CD14-positive monocyte (primary cell): Measurements from ENCODE around the gene REG1A. TPM values are rescaled to one million over a fixed set of nuclear protein-coding genes. Genes with fewer than 3 reads are reported as not detected.

Experiments used
- DNase-seq, 3 donors: peaks; one replicate each; pipeline ENCODE4 v3.0.0-alpha.2; 2011 to 2022
- H2AFZ ChIP-seq: 2 replicates; pipeline ENCODE4 v1.6.0; 2012; ENCODE audit warnings: mild to moderate bottlenecking, low read depth, low read length, inconsistent platforms; ENCODE audit not compliant: insufficient read depth, poor library complexity, severe bottlenecking
- H3K27ac ChIP-seq, 2 donors: 1 replicate in 1 of 2; 2 replicates in 1 of 2; pipeline ENCODE4 v1.5.1; 2012 to 2013; ENCODE audit warnings: low read length in 2 of 2, control low read depth in 1 of 2, inconsistent platforms in 1 of 2, low read depth in 1 of 2, mild to moderate bottlenecking in 1 of 2
- H3K27me3 ChIP-seq, 2 donors: one replicate each; pipeline versions ENCODE4 v1.6.0 to v1.6.1; 2011 to 2013; ENCODE audit warnings: low read length in 2 of 2; ENCODE audit not compliant: control insufficient read depth in 2 of 2, insufficient read depth in 2 of 2
- H3K36me3 ChIP-seq, 2 donors: replicated peaks in 1 of 2; 1 replicate in 1 of 2; 2 replicates in 1 of 2; pipeline versions ENCODE4 v1.5.1 to v1.6.1; 2012 to 2013; ENCODE audit warnings: low read length in 2 of 2, control low read depth in 1 of 2, inconsistent platforms in 1 of 2, mild to moderate bottlenecking in 1 of 2; ENCODE audit not compliant: insufficient read depth in 2 of 2, control insufficient read depth in 1 of 2
- H3K4me1 ChIP-seq, 2 donors: 1 replicate in 1 of 2; 2 replicates in 1 of 2; pipeline versions ENCODE4 v1.5.1 to v1.6.1; 2012 to 2013; ENCODE audit warnings: low read length in 2 of 2, control low read depth in 1 of 2, inconsistent platforms in 1 of 2, mild to moderate bottlenecking in 1 of 2, moderate library complexity in 1 of 2; ENCODE audit not compliant: insufficient read depth in 2 of 2, control insufficient read depth in 1 of 2
- H3K4me2 ChIP-seq: replicated peaks from 2 replicates; pipeline ENCODE3; 2012; ENCODE audit warnings: low read length, moderate library complexity, mild to moderate bottlenecking; ENCODE audit not compliant: poor library complexity, severe bottlenecking; ENCODE audit errors: extremely low read depth
- H3K4me3 ChIP-seq, 3 experiments: fragments of 200-600 bp in 1 of 3; sonication (generic) in 1 of 3; replicated peaks in 1 of 3; 1 replicate in 2 of 3; 2 replicates in 1 of 3; pipeline ENCODE4 v1.5.1; 2011 to 2013; ENCODE audit warnings: low read length in 3 of 3, mild to moderate bottlenecking in 3 of 3, control low read depth in 2 of 3, low read depth in 2 of 3, inconsistent platforms in 1 of 3, moderate library complexity in 1 of 3
- H3K79me2 ChIP-seq: 2 replicates; pipeline ENCODE4 v1.6.0; 2012; ENCODE audit warnings: mild to moderate bottlenecking, control low read depth, inconsistent platforms, low read length, moderate library complexity; ENCODE audit not compliant: insufficient read depth
- H3K9ac ChIP-seq: 2 replicates; pipeline ENCODE4 v1.6.0; 2017; ENCODE audit warnings: low read length, mild to moderate bottlenecking; ENCODE audit not compliant: insufficient read depth, poor library complexity, severe bottlenecking
- H3K9me3 ChIP-seq, 2 donors: replicated peaks in 1 of 2; 1 replicate in 1 of 2; 2 replicates in 1 of 2; pipeline versions ENCODE4 v1.5.1 to v1.6.1; 2012 to 2013; ENCODE audit warnings: low read length in 2 of 2, control low read depth in 1 of 2; ENCODE audit not compliant: control insufficient read depth in 1 of 2, insufficient read depth in 1 of 2
- H4K20me1 ChIP-seq: 2 replicates; pipeline ENCODE4 v1.6.0; 2012; ENCODE audit warnings: mild to moderate bottlenecking, low read length, control low read depth, moderate library complexity; ENCODE audit not compliant: insufficient read depth
- H3K27ac Mint-ChIP-seq, 7 donors: one replicate each; pipeline ENCODE4 v1.8.0; 2020; ENCODE audit warnings: mild to moderate bottlenecking in 7 of 7, mixed read lengths in 7 of 7, moderate library complexity in 6 of 7, inconsistent platforms in 2 of 7
- H3K27me3 Mint-ChIP-seq, 3 donors: one replicate each; pipeline ENCODE4 v1.8.0; 2021 to 2022; ENCODE audit warnings: low read depth in 3 of 3, mild to moderate bottlenecking in 3 of 3, mixed read lengths in 3 of 3, moderate library complexity in 3 of 3, inconsistent platforms in 1 of 3
- H3K36me3 Mint-ChIP-seq, 2 donors: one replicate each; pipeline ENCODE4 v1.8.0; 2020; ENCODE audit warnings: mixed read lengths in 2 of 2, inconsistent platforms in 1 of 2, mild to moderate bottlenecking in 1 of 2
- H3K4me1 Mint-ChIP-seq: one replicate; pipeline ENCODE4 v1.8.0; 2020; ENCODE audit warnings: mild to moderate bottlenecking, mixed read lengths
- H3K4me3 Mint-ChIP-seq, 2 donors: one replicate each; pipeline ENCODE4 v1.8.0; 2020; ENCODE audit warnings: mild to moderate bottlenecking in 2 of 2, mixed read lengths in 2 of 2, moderate library complexity in 1 of 2
- H3K9me3 Mint-ChIP-seq, 7 donors: one replicate each; pipeline ENCODE4 v1.8.0; 2020 to 2022; ENCODE audit warnings: mixed read lengths in 7 of 7, mild to moderate bottlenecking in 6 of 7, moderate library complexity in 6 of 7, inconsistent platforms in 2 of 7
- WGBS: methylation state at CpG from one replicate; pipeline ENCODE4 v1.1.5; 2013; ENCODE audit warnings: missing lambda C conversion rate; ENCODE audit not compliant: insufficient coverage; 5-methylcytosine and 5-hydroxymethylcytosine counted together
- intact Hi-C, 2 donors: fragments of 100-400 bp; cut with micrococcal nuclease; formaldehyde crosslinking; loops; one replicate each; pipeline versions ENCODE4 v1.15.0 to v1.15.1; 2023
- polyA plus RNA-seq, 3 donors: library from polyadenylated mRNA; depleted of rRNA in 1 of 3; unstranded in 2 of 3; stranded (reverse) in 1 of 3; fragments of 300-500 nt in 2 of 3; fragments of >200 nt in 1 of 3; fragmentation: Illumina TruSeq in 2 of 3; gene quantifications; 1 replicate in 2 of 3; 2 replicates in 1 of 3; pipeline ENCODE4 v1.2.3, GENCODE V29; 2012 to 2021
- TF ChIP-seq, protein P1 (sequence below): fragments of 200-600 bp; IDR thresholded peaks from one replicate; pipeline ENCODE4 v1.8.0; 2022; ENCODE audit warnings: antibody characterized with exemption, mild to moderate bottlenecking

The REG1A gene
- polyA plus RNA-seq, 3 donors: not detected

DNA sequence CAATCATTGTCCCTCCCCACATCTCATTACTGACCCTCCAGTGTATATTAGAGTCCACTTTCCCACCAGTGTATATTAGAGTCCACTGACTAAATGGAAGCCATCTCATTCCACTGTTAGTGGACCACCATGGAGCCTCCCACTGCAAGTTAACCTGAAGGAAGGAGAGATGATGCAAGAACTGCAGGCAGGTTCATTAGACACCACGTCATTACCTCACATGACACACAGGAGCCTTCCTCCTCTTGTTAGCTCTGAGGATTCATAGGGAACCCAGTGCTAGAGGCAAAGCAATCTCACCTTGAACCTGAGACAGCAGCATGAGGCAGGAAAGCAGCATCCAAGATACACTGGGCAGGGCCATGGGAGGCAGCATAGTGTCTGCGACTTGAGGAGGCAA, 38.7 kb downstream of the REG1A start:
- Mint-ChIP-seq H3K27me3 (no peaks in the 10 kb centered on the region), H3K4me3 (no peak overlapping the region), H3K9me3 (peaks cover 5 to 19% (median 10%) of the 10 kb centered on the region in 7 donors), H3K36me3 (no peaks in the 10 kb centered on the region), H3K27ac (no peak overlapping the region), H3K4me1 (no peaks in the 10 kb centered on the region)
- Histone ChIP-seq H3K79me2 (no peaks in the 10 kb centered on the region), H3K4me2 (no peak overlapping the region), H3K9me3 (peaks cover 5 to 21% of the 10 kb centered on the region in 2 donors), H3K27ac (no peak overlapping the region), H4K20me1 (no peaks in the 10 kb centered on the region), H3K9ac (no peak overlapping the region), H2AFZ (no peak overlapping the region), H3K36me3 (no peaks in the 10 kb centered on the region), H3K27me3 (no peaks in the 10 kb centered on the region), H3K4me1 (no peaks in the 10 kb centered on the region), H3K4me3 (no peak overlapping the region)
- intact Hi-C loops: no loop called here
- TF ChIP-seq, protein P1, sequence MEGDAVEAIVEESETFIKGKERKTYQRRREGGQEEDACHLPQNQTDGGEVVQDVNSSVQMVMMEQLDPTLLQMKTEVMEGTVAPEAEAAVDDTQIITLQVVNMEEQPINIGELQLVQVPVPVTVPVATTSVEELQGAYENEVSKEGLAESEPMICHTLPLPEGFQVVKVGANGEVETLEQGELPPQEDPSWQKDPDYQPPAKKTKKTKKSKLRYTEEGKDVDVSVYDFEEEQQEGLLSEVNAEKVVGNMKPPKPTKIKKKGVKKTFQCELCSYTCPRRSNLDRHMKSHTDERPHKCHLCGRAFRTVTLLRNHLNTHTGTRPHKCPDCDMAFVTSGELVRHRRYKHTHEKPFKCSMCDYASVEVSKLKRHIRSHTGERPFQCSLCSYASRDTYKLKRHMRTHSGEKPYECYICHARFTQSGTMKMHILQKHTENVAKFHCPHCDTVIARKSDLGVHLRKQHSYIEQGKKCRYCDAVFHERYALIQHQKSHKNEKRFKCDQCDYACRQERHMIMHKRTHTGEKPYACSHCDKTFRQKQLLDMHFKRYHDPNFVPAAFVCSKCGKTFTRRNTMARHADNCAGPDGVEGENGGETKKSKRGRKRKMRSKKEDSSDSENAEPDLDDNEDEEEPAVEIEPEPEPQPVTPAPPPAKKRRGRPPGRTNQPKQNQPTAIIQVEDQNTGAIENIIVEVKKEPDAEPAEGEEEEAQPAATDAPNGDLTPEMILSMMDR: no peak
- 100% methylated on average over 2 of the region's 2 CpGs for WGBS
- no peak for DNase-seq

DNA sequence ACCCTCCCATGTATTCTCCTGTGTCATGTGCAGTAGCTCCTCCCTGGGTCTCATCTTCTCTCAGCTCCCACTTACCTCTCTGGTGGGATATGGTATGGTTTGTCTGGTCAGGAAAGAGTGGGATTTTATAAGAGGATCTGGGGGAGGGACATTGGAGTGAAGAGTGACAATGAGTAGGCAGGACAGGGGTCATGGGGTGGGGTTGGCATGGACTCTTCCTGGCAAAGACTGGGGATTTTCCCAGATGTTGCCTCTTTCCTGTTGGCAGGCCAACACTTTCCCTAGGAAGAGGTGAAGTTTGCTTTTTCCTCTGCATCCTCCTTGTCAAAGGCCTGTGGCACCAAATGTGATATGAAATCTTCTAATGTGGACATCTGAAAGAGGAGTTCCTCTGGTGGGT, 39.4 kb downstream of the REG1A start, which contains the start of gene REG3A:
REG3A (minus strand) TSS at position 101 of the 400 bp plus-strand sequence. CDS start 348 bp downstream, outside the sequence.
- H3K9ac ChIP-seq: no peak within 1 kb of the TSS
- no peaks in the 10 kb centered on the region for H3K27me3 ChIP-seq
- H3K4me1 ChIP-seq: no peaks in the 10 kb centered on the region
- intact Hi-C loops: no loop called here
- Mint-ChIP-seq H3K4me3 (no peak within 1 kb of the TSS), H3K27me3 (no peaks in the 10 kb centered on the region), H3K9me3 (peaks cover 6 to 18% (median 9%) of the 10 kb centered on the region in 7 donors), H3K36me3 (no peaks in the 10 kb centered on the region), H3K27ac (no peak within 1 kb of the TSS), H3K4me1 (no peaks in the 10 kb centered on the region)
- no peaks in the 10 kb centered on the region for H3K79me2 ChIP-seq
- no peak within 1 kb of the TSS for H2AFZ ChIP-seq
- DNase-seq: no peak
- TF ChIP-seq, protein P1: no peak
- no peak within 1 kb of the TSS for H3K27ac ChIP-seq
- H3K4me3 ChIP-seq: no peak within 1 kb of the TSS
- H3K36me3 ChIP-seq: no peaks in the 10 kb centered on the region
- no peaks in the 10 kb centered on the region for H4K20me1 ChIP-seq
- no peak within 1 kb of the TSS for H3K4me2 ChIP-seq
- peaks cover 5 to 17% of the 10 kb centered on the region in 2 donors for H3K9me3 ChIP-seq
